Activated CD4-positive, CD25-positive, alpha-beta regulatory T cell treated with anti-CD3 and anti-CD28 coated beads, Interleukin-2, amount 50 U/mL, for 16 hours (primary cell): ENCODE results near the gene RNF214.
"Not testable (repeated sequence)": the region's sequence is repeated elsewhere in the genome, so short reads cannot be mapped to it uniquely, and the experiment has no call there.

Experiments
- DNase-seq: peaks from one replicate; pipeline ENCODE4 v3.0.0-alpha.2; 2020; ENCODE audit warnings: low read depth, low spot score

The RNF214 gene

GRCh38 chr11:117315285-117316196 lies 83.1 kb downstream of the RNF214 start:
- no peak for DNase-seq

- no peak for DNase-seq
These were observed 83.9 kb downstream of the RNF214 start, which contains the start of gene BACE1 for GRCh38 chr11:117316197-117316961. Gene BACE1 (minus strand): TSS chr11:117316256. CDS start chr11:117315795, 461 bp downstream.

GRCh38 chr11:117318738-117319137 lies 86.3 kb downstream of the RNF214 start:
- DNase-seq = no peak

- no peak for DNase-seq
These were observed 86.9 kb downstream of the RNF214 start for GRCh38 chr11:117319214-117319840.

GRCh38 chr11:117327255-117327566 lies 94.7 kb downstream of the RNF214 start:
- DNase-seq = not testable (repeated sequence)

GRCh38 chr11:117327567-117328374 lies 95.3 kb downstream of the RNF214 start, which contains the start of gene CEP164:
Gene CEP164 (plus strand): TSS chr11:117327854. CDS start chr11:117338587, 10,733 bp downstream.
- peak; percentile 89 for DNase-seq

- no peak for DNase-seq
These were observed 96.0 kb downstream of the RNF214 start for GRCh38 chr11:117328375-117329010.

- no peak for DNase-seq
These were observed 100.4 kb downstream of the RNF214 start for GRCh38 chr11:117332843-117333242.

GRCh38 chr11:117333917-117334316 lies 101.4 kb downstream of the RNF214 start:
- no peak for DNase-seq

- DNase-seq = no peak
These were observed 102.4 kb downstream of the RNF214 start for GRCh38 chr11:117334896-117335295.

- no peak for DNase-seq
These were observed 102.9 kb downstream of the RNF214 start for GRCh38 chr11:117335399-117335798.
